Renal cortex interstitium (tissue), 11 donors: ENCODE measurements around the gene MARCHF3. TPM values are rescaled to one million over a fixed set of nuclear protein-coding genes. Genes with fewer than 3 reads are reported as not detected.
"Not testable (repeated sequence)": the region's sequence is repeated elsewhere in the genome, so short reads cannot be mapped to it uniquely, and the experiment has no call there.

ENCODE experiments used
- DNase-seq, 11 donors: peaks; one replicate each; pipeline ENCODE4 v3.0.0-alpha.2; 2013; ENCODE audit warnings: low read depth in 9 of 11, low spot score in 4 of 11; ENCODE audit errors: extremely low read depth in 1 of 11
- polyA plus RNA-seq, 3 donors: library from polyadenylated mRNA; unstranded; fragments of 120-200 nt; gene quantifications; one replicate each; pipeline ENCODE4 v1.2.1, GENCODE V29; 2013; ENCODE audit not compliant: insufficient read length in 3 of 3

Gene MARCHF3
- polyA plus RNA-seq, 3 donors = 6.3 to 7.9 (median 7.5) TPM

- DNase-seq = no peak
Observed at GRCh38 chr5:126849101-126849678, 181.2 kb downstream of the MARCHF3 start.

GRCh38 chr5:126848253-126848652 lies 182.1 kb downstream of the MARCHF3 start:
- DNase-seq = no peak

DNA sequence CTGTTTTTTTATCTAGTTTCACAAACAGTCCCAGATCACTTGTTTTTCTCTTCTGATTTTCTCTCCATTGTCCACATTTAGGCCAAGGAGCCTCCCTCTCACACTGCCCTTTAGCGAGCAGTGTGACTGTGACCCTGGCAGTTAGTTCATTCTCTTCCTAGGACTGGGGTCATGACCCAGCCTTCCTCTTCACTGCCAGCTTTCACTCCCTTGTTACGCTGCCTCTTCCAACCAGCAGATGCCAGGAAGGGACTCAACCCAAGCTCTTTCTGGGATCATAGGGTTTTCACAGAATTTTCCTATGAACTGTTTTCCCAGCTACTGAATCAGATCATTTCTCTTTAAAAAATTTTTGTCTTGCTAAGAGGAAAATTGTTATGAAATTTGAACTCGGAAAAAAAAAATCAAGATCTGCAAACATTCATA lies 182.5 kb downstream of the MARCHF3 start:
- DNase-seq = no peak

DNA sequence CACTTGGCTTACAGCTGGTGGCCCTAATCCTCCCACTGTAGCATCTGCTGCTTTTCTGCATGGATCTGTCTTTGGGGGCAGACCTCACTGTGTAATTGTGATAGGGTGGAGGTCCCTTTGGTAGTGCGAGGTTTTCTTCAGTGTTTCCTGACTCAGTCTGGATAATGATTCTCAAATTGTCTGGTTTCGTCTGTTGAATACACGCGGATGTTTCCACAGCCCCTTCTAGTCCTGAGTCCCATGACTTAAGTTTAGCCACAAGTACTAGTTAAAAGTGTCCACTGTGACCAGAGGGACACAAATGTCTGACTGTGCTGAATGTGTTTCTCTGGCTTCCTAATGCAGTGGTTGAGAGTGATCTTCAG lies 182.9 kb downstream of the MARCHF3 start:
- no peak for DNase-seq

GRCh38 chr5:126846744-126847455 lies 183.5 kb downstream of the MARCHF3 start:
- DNase-seq = no peak

GRCh38 chr5:126846344-126846743 lies 184.0 kb downstream of the MARCHF3 start:
- DNase-seq = no peak

DNA sequence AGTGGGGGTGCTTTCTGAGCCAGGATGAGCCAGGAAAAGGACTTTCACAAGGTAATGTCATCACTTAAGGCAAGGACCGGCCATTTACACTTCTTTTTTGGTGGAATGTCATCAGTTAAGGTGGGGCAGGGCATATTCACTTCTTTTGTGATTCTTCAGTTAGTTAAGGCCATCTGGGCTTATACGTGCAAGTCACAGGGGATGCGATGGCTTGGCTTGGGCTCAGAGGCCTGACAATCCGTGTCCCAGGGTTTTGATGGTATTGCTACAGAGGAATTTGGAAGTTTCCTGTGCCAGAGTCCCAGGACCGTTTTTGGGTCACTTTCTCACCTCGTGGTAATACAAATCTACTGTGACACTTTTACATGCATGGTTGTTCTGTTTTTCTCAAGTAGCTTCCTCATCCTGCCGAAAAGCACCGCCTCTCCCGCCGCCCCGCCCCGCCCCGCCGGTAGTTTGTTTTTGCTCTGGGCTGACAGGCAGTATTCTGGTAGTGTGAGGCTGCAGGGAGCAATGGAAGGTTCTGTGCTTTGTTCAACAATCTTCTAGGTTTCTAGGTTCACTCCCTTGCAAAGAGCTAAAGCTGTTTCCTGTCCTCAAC lies 184.8 kb downstream of the MARCHF3 start:
- not testable (repeated sequence) for DNase-seq

DNA sequence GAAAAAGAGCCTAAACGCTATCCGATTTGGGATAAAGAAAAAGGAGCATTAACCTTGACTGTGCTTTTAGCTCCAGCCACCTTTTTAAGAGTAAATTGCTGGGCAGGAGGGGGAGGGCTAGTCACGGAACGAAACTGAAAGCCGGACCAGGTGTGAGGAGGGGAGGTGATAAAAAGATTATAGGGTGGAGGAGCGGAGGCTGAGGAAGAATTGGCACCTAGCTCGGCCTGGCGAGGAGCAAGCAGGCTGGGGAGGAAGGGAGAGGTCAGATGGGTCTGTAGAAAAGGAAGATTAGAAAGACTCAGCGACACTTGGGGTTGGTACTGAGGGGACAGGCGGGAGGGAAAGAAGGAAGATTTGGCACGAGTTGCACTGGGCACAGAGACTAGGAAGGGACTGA lies 187.0 kb downstream of the MARCHF3 start:
- DNase-seq = not testable (repeated sequence)

DNA sequence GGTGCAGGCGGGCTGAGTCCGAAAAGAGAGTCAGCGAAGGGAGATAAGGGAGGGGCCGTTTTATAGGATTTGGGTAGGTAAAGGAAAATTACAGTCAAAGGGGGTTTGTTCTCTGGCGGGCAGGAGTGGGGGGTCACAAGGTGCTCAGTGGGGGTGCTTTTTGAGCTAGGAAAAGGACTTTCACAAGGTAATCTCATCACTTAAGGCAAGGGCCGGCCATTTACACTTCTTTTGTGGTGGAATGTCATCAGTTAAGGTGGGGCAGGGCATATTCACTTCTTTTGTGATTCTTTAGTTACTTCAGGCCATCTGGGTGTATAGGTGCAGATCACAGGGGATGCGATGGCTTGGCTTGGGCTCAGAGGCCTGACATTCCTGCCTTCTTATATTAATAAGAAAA lies 191.0 kb downstream of the MARCHF3 start:
- not testable (repeated sequence) for DNase-seq

- no peak for DNase-seq
Observed at GRCh38 chr5:126837906-126838539, 192.3 kb downstream of the MARCHF3 start.

- DNase-seq = no peak
Observed at GRCh38 chr5:126837242-126837641, 193.1 kb downstream of the MARCHF3 start.

DNA sequence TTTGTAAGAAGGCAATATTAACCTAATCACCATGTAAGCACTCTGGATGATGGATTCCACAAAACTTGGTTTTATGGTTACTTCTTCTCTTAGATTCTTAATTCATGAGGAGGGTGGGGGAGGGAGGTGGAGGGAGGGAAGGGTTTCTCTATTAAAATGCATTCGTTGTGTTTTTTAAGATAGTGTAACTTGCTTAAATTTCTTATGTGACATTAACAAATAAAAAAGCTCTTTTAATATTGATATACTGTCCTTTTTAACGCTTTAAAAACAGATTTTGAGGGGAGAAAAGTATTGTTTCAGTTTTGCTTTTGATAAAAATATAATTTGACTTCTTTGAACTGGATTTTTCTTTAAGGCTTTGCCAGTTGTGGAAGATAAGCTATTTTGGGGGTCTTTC lies 193.6 kb downstream of the MARCHF3 start:
- no peak for DNase-seq

GRCh38 chr5:126831156-126831555 lies 199.2 kb downstream of the MARCHF3 start:
- no peak for DNase-seq

DNA sequence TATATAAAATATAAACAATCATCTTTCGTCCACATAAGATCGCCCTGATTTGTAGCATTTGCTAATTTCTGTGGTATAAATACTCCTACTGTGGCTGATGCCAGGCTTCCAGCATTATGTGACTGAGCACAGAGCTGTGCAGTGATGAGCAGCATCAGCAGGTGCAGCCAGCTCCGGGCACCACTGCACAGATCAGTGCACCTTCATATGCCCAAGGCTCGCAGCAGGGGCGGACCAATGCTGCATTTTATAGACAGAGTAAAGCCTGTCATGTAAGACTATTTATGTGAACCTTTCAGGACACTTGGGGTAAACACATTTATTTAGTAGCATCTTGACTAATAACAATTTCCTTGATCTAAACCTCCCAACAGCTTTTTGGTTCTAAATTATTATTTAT lies 200.3 kb downstream of the MARCHF3 start:
- no peak for DNase-seq

DNA sequence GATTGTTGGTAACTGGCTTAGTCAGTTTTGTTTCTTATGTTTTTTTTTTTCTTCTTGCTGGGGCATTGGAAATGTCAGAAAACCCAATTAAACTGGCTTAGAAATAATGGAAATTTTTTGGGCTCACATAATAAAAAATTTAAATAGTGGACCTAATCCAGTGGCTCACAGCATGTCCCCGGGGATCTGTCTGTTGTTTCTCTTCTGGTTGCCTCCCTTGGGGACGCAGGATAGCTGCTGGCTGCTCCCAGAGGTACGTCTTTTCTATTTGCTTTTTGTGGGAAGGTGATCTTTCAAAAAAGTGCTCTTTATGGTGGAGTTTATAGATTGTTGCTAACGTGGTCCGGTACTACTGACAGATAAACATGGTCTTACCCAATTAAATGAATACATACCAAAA lies 201.3 kb downstream of the MARCHF3 start:
- DNase-seq = no peak

GRCh38 chr5:126826619-126827215 lies 203.6 kb downstream of the MARCHF3 start:
- DNase-seq = no peak

DNA sequence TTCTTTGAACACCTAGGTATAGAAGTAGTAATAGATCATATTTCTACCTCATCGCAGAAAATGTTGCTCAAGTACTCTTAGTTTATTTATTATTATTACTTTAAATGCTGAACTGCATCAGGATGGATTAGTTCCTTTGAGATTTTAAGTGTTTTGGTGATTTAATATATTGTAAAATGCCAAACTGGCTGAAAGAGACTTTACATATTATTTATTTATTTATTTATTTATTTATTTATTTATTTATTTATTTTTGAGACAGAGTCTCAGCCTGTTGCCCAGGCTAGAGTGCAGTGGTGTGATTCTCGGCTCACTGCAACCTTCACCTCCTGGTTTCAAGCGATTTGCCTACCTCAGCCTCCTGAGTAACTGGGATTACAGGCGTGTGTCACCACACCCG lies 211.1 kb downstream of the MARCHF3 start:
- no peak for DNase-seq

GRCh38 chr5:126818736-126819135 lies 211.6 kb downstream of the MARCHF3 start:
- no peak for DNase-seq
